ENCODE measurements around the gene KIF17.

Gene KIF17

GRCh38 chr1:20730690-20731056 is 12.9 kb upstream of the KIF17 start:
- Mint-ChIP-seq H3K27ac (no peak overlapping the region), H3K27me3 (peaks cover 40% of the 10 kb centered on the region), H3K9me3 (no peaks in the 10 kb centered on the region), H3K4me1 (peaks cover 35% of the 10 kb centered on the region), H3K4me3 (peak overlapping the region; percentile 82 to 96)
- DNase-seq (no peak), ATAC-seq (no peak)

GRCh38 chr1:20729990-20730689 is 12.3 kb upstream of the KIF17 start:
- DNase-seq (no peak), ATAC-seq (no peak)
- H3K4me1 Mint-ChIP-seq, result peaks cover 35% of the 10 kb centered on the region
- no peak overlapping the region for H3K27ac Mint-ChIP-seq
- H3K9me3 Mint-ChIP-seq, result no peaks in the 10 kb centered on the region
- H3K4me3 Mint-ChIP-seq, result peak overlapping the region in 1 of 2 donors; percentile 30
- peaks cover 40% of the 10 kb centered on the region for H3K27me3 Mint-ChIP-seq

- DNase-seq (no peak), ATAC-seq (no peak)
- H3K27ac Mint-ChIP-seq, result no peak overlapping the region
- no peaks in the 10 kb centered on the region for H3K9me3 Mint-ChIP-seq
- peaks cover 35% of the 10 kb centered on the region for H3K4me1 Mint-ChIP-seq
- no peak overlapping the region for H3K4me3 Mint-ChIP-seq
- peaks cover 40% of the 10 kb centered on the region for H3K27me3 Mint-ChIP-seq
These were observed 11.5 kb upstream of the KIF17 start for GRCh38 chr1:20729155-20729931.

GRCh38 chr1:20728371-20729154 is 10.8 kb upstream of the KIF17 start:
- Mint-ChIP-seq H3K4me1 (peaks cover 35% of the 10 kb centered on the region), H3K4me3 (no peak overlapping the region), H3K27me3 (peaks cover 40% of the 10 kb centered on the region), H3K27ac (no peak overlapping the region), H3K9me3 (no peaks in the 10 kb centered on the region)
- DNase-seq, result no peak
- ATAC-seq, result no peak

- H3K4me1 Mint-ChIP-seq, result peaks cover 28% of the 10 kb centered on the region
- ATAC-seq, result no peak
- no peak for DNase-seq
- H3K4me3 Mint-ChIP-seq, result no peak overlapping the region
- no peaks in the 10 kb centered on the region for H3K9me3 Mint-ChIP-seq
- H3K27ac Mint-ChIP-seq, result no peak overlapping the region
- peaks cover 40% of the 10 kb centered on the region for H3K27me3 Mint-ChIP-seq
These were observed 10.0 kb upstream of the KIF17 start for GRCh38 chr1:20727746-20728316.

- DNase-seq, result no peak
- Mint-ChIP-seq H3K27me3 (peaks cover 40% of the 10 kb centered on the region), H3K4me1 (peaks cover 21% of the 10 kb centered on the region), H3K9me3 (no peaks in the 10 kb centered on the region), H3K4me3 (no peak overlapping the region), H3K27ac (no peak overlapping the region)
- ATAC-seq, result no peak
These were observed 9.3 kb upstream of the KIF17 start for GRCh38 chr1:20726932-20727745.

GRCh38 chr1:20726118-20726911 is 8.5 kb upstream of the KIF17 start:
- ATAC-seq, result no peak
- Mint-ChIP-seq H3K9me3 (no peaks in the 10 kb centered on the region), H3K27ac (peak overlapping the region in 1 of 2 donors; percentile 88), H3K27me3 (peaks cover 36% of the 10 kb centered on the region), H3K4me3 (no peak overlapping the region), H3K4me1 (peaks cover 17% of the 10 kb centered on the region)
- DNase-seq, result no peak

GRCh38 chr1:20725189-20726117 is 7.6 kb upstream of the KIF17 start:
- Mint-ChIP-seq H3K9me3 (no peaks in the 10 kb centered on the region), H3K4me1 (peaks cover 8% of the 10 kb centered on the region), H3K27ac (no peak overlapping the region), H3K4me3 (no peak overlapping the region), H3K27me3 (peaks cover 30% of the 10 kb centered on the region)
- DNase-seq (no peak), ATAC-seq (no peak)

GRCh38 chr1:20724364-20725188 is 6.8 kb upstream of the KIF17 start:
- ATAC-seq, result no peak
- no peaks in the 10 kb centered on the region for H3K4me1 Mint-ChIP-seq
- H3K4me3 Mint-ChIP-seq, result no peak overlapping the region
- no peak overlapping the region for H3K27ac Mint-ChIP-seq
- no peaks in the 10 kb centered on the region for H3K9me3 Mint-ChIP-seq
- DNase-seq, result peak in 1 of 2 donors; percentile 8
- peaks cover 27% of the 10 kb centered on the region for H3K27me3 Mint-ChIP-seq

- H3K27ac Mint-ChIP-seq, result no peak overlapping the region
- DNase-seq, result peak in 1 of 2 donors; percentile 9
- peaks cover 27% of the 10 kb centered on the region for H3K27me3 Mint-ChIP-seq
- no peak overlapping the region for H3K4me3 Mint-ChIP-seq
- no peaks in the 10 kb centered on the region for H3K9me3 Mint-ChIP-seq
- H3K4me1 Mint-ChIP-seq, result peaks cover 3% of the 10 kb centered on the region
- ATAC-seq, result no peak
These were observed 5.9 kb upstream of the KIF17 start for GRCh38 chr1:20723537-20724363.

- Mint-ChIP-seq H3K4me1 (peaks cover 9% of the 10 kb centered on the region), H3K9me3 (no peaks in the 10 kb centered on the region), H3K27me3 (peaks cover 27% of the 10 kb centered on the region), H3K27ac (no peak overlapping the region), H3K4me3 (no peak overlapping the region)
- ATAC-seq (no peak), DNase-seq (no peak)
These were observed 5.3 kb upstream of the KIF17 start for GRCh38 chr1:20723159-20723536.

Measured in stimulated activated naive CD8-positive, alpha-beta T cell treated with anti-CD3 and anti-CD28 coated beads, Interleukin-15, amount 100 ng/mL, for 72 hours (primary cell).